Ishikawa (cell line): ENCODE measurements around the gene MYO16.

Experiments
- CEBPB ChIP-seq: IDR thresholded peaks from 2 replicates; pipeline ENCODE4 v1.6.1; 2012
- EGR1 ChIP-seq: IDR thresholded peaks from 2 replicates; pipeline ENCODE4 v1.6.1; 2012
- EP300 ChIP-seq: IDR thresholded peaks from 2 replicates; pipeline ENCODE4 v1.6.1; 2012; ENCODE audit warnings: borderline replicate concordance
- FOXM1 ChIP-seq: IDR thresholded peaks from 2 replicates; pipeline ENCODE4 v1.6.1; 2012; ENCODE audit warnings: low read depth, borderline replicate concordance
- MAX ChIP-seq: IDR thresholded peaks from 2 replicates; pipeline ENCODE4 v1.6.1; 2012
- NFIC ChIP-seq: IDR thresholded peaks from 2 replicates; pipeline ENCODE4 v1.6.1; 2012
- RAD21 ChIP-seq: IDR thresholded peaks from 2 replicates; pipeline ENCODE4 v1.6.1; 2012; ENCODE audit warnings: low read depth
- TAF1 ChIP-seq: IDR thresholded peaks from 2 replicates; pipeline ENCODE4 v1.6.1; 2012; ENCODE audit warnings: low read depth, mild to moderate bottlenecking
- TCF12 ChIP-seq: IDR thresholded peaks from 2 replicates; pipeline ENCODE4 v1.6.1; 2012; ENCODE audit warnings: low read depth
- TEAD4 ChIP-seq: IDR thresholded peaks from 2 replicates; pipeline ENCODE4 v1.6.1; 2012
- USF1 ChIP-seq: IDR thresholded peaks from 2 replicates; pipeline ENCODE4 v1.6.1; 2012
- YY1 ChIP-seq: IDR thresholded peaks from 2 replicates; pipeline ENCODE4 v1.6.1; 2012; ENCODE audit warnings: low read depth
- ZBTB7A ChIP-seq: IDR thresholded peaks from 2 replicates; pipeline ENCODE4 v1.6.1; 2012; ENCODE audit warnings: low read depth
- TF ChIP-seq, protein P1 (sequence below): IDR thresholded peaks from 2 replicates; pipeline ENCODE4 v1.6.1; 2012; ENCODE audit warnings: low read depth, mild to moderate bottlenecking

DNA sequence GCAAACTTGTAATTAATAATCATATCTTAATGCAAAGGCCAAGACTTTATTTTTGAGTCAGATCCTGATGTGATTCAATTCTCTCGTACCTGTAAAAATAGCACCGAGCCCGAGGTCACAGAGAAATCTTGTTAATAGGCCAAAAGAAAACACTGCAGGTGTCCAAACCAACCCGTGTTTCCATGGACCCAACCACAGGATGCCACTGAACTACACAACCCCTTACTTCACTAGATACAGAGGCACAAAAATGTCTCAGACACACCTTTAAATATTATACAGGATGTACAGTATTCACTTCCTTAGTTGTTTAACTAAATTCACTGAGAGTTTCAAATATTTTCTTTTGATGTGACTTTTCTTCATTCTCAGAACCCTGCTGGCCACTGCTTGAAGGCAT, 530.9 kb downstream of the MYO16 start:
- no peak for TF ChIP-seq RAD21
- TF ChIP-seq EP300 = no peak
- no peak for TF ChIP-seq CEBPB
- no peak for TF ChIP-seq FOXM1
- TF ChIP-seq YY1 = no peak
- no peak for TF ChIP-seq NFIC
- TF ChIP-seq TEAD4 = no peak
- TF ChIP-seq, protein P1, sequence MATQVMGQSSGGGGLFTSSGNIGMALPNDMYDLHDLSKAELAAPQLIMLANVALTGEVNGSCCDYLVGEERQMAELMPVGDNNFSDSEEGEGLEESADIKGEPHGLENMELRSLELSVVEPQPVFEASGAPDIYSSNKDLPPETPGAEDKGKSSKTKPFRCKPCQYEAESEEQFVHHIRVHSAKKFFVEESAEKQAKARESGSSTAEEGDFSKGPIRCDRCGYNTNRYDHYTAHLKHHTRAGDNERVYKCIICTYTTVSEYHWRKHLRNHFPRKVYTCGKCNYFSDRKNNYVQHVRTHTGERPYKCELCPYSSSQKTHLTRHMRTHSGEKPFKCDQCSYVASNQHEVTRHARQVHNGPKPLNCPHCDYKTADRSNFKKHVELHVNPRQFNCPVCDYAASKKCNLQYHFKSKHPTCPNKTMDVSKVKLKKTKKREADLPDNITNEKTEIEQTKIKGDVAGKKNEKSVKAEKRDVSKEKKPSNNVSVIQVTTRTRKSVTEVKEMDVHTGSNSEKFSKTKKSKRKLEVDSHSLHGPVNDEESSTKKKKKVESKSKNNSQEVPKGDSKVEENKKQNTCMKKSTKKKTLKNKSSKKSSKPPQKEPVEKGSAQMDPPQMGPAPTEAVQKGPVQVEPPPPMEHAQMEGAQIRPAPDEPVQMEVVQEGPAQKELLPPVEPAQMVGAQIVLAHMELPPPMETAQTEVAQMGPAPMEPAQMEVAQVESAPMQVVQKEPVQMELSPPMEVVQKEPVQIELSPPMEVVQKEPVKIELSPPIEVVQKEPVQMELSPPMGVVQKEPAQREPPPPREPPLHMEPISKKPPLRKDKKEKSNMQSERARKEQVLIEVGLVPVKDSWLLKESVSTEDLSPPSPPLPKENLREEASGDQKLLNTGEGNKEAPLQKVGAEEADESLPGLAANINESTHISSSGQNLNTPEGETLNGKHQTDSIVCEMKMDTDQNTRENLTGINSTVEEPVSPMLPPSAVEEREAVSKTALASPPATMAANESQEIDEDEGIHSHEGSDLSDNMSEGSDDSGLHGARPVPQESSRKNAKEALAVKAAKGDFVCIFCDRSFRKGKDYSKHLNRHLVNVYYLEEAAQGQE = no peak
- no peak for TF ChIP-seq TAF1
- no peak for TF ChIP-seq MAX
- TF ChIP-seq ZBTB7A = no peak
- no peak for TF ChIP-seq USF1
- TF ChIP-seq TCF12 = no peak
- no peak for TF ChIP-seq EGR1
